ENCODE measurements around the gene PAX1. TPM values are rescaled to one million over a fixed set of nuclear protein-coding genes. Genes with fewer than 3 reads are reported as not detected.

PAX1 gene
- total RNA-seq, 1 donor from 2014 or later, result not detected

DNA sequence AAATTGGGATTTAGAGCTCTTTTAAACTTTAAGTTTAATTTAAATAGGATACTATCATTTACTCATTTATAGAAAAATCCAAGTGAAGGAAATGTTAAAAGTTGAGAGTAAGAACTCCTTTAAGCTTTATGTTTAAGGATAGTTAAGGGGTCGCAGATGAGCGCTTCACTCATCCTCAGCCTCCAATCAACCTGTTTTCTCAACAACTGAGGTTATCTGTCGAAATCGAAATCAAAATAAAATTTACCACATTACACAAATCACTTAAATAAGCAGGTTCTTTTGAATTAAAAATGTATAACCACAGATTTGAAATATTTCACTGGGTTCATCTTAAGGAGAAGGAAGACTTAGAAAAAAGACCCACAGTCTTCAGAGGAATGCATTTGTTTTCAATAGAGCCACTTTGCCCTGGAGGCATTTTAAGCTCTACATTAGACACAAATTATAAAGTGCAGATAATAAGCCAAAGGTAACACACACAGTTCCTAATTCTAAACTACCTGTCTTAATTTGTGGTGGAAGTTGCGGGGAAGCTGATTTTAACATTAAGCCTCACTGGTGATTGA is 5.5 kb downstream of the PAX1 start:
- Mint-ChIP-seq H3K4me3 (ENCODE audit: unreplicated experiment) (no peak overlapping the region), H3K9me3 (ENCODE audit: unreplicated experiment) (no peaks in the 10 kb centered on the region), H3K27me3 (ENCODE audit: unreplicated experiment) (peaks cover 36% of the 10 kb centered on the region), H3K27ac (ENCODE audit: unreplicated experiment) (no peak overlapping the region), H3K36me3 (ENCODE audit: low read depth, unreplicated experiment) (no peaks in the 10 kb centered on the region), H3K4me1 (ENCODE audit: unreplicated experiment) (peaks cover 36% of the 10 kb centered on the region)
- TF ChIP-seq, protein P1, sequence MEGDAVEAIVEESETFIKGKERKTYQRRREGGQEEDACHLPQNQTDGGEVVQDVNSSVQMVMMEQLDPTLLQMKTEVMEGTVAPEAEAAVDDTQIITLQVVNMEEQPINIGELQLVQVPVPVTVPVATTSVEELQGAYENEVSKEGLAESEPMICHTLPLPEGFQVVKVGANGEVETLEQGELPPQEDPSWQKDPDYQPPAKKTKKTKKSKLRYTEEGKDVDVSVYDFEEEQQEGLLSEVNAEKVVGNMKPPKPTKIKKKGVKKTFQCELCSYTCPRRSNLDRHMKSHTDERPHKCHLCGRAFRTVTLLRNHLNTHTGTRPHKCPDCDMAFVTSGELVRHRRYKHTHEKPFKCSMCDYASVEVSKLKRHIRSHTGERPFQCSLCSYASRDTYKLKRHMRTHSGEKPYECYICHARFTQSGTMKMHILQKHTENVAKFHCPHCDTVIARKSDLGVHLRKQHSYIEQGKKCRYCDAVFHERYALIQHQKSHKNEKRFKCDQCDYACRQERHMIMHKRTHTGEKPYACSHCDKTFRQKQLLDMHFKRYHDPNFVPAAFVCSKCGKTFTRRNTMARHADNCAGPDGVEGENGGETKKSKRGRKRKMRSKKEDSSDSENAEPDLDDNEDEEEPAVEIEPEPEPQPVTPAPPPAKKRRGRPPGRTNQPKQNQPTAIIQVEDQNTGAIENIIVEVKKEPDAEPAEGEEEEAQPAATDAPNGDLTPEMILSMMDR (IDR thresholded peaks at IDR 0.05; ENCODE audit: unreplicated experiment), result no peak
- no peak for DNase-seq (ENCODE audit: low spot score)

DNA sequence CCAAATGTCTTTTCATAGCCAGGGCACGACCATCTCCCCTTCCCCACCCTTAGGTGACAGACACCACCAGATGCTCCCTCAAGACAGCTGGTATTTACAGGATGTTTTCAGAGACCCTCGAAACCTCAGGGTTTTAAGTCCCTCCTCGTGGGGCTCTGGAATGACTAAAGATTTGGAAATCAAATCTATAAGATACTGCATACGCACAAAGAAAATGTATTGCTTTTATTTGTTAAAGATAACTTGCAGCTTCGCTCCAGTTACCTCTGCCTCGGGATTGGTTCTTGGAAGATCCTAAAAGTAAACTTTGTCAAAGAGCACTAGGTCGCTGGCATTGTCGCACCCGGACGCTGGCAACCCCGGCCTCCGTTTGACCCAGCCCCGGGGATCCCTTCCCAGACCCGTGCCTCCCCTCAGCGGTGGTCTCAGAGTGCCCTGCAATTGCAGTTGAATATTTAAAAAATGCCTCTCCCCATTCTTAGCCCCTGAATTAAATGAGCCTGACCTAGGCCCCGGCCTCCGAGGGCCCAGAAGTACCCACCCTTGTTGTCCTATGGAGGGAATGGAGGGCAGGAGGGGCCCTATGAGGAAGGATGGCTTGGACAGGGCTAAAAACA is 7.1 kb downstream of the PAX1 start:
- Mint-ChIP-seq H3K4me3 (ENCODE audit: unreplicated experiment) (no peak overlapping the region), H3K4me1 (ENCODE audit: unreplicated experiment) (peaks cover 39% of the 10 kb centered on the region), H3K36me3 (ENCODE audit: low read depth, unreplicated experiment) (no peaks in the 10 kb centered on the region), H3K27me3 (ENCODE audit: unreplicated experiment) (peaks cover 32% of the 10 kb centered on the region), H3K27ac (ENCODE audit: unreplicated experiment) (no peak overlapping the region), H3K9me3 (ENCODE audit: unreplicated experiment) (no peaks in the 10 kb centered on the region)
- TF ChIP-seq, protein P1 (IDR thresholded peaks at IDR 0.05; ENCODE audit: unreplicated experiment), result no peak
- DNase-seq (ENCODE audit: low spot score), result no peak

DNA sequence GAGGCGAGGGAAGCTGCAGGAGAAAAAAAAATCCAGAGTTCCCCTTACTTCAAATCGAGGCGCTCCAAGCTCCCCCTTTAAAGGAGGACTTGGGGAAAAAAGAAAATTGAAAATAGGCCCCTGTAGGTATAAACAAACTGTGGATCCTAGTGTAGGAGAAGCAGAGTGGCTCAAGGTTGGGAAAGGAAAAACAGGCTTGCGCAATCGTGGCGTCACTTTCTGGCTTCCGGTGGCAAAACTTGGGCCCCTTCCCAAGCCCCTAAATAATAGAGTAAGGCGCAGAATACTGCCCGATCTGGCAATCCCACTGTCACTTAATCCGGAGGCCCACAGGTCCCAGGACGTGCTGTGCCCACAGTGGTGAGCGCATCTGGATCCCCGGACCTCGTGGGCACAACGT is 8.0 kb downstream of the PAX1 start:
- no peak overlapping the region for H3K27ac Mint-ChIP-seq (ENCODE audit: unreplicated experiment)
- H3K4me1 Mint-ChIP-seq (ENCODE audit: unreplicated experiment), result peaks cover 33% of the 10 kb centered on the region
- DNase-seq (ENCODE audit: low spot score), result no peak
- no peaks in the 10 kb centered on the region for H3K9me3 Mint-ChIP-seq (ENCODE audit: unreplicated experiment)
- H3K27me3 Mint-ChIP-seq (ENCODE audit: unreplicated experiment), result peaks cover 28% of the 10 kb centered on the region
- TF ChIP-seq, protein P1 (IDR thresholded peaks at IDR 0.05; ENCODE audit: unreplicated experiment), result no peak
- no peak overlapping the region for H3K4me3 Mint-ChIP-seq (ENCODE audit: unreplicated experiment)
- H3K36me3 Mint-ChIP-seq (ENCODE audit: low read depth, unreplicated experiment), result no peaks in the 10 kb centered on the region

DNA sequence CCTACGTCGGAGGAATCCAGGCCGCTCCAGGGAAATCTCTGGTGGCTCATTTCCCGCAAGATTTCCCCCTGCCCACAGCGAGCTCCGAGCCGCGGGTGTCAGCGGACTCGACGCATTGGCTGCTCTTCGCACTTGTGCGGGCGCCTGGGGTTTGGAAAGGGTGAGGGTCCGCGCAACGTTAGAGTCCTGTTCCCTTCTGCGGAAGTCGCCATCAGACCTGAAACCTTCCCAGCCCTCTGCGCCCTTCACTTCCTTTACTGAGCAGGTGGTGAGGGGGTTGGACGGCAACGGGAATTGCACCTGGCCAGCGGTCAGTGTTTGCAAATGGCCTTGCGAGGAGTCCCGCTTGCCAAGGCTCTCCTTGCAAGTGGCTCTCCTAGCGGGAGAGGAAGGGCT is 8.4 kb downstream of the PAX1 start:
- Mint-ChIP-seq H3K27ac (ENCODE audit: unreplicated experiment) (no peak overlapping the region), H3K4me1 (ENCODE audit: unreplicated experiment) (peaks cover 33% of the 10 kb centered on the region), H3K4me3 (ENCODE audit: unreplicated experiment) (no peak overlapping the region), H3K36me3 (ENCODE audit: low read depth, unreplicated experiment) (no peaks in the 10 kb centered on the region), H3K9me3 (ENCODE audit: unreplicated experiment) (no peaks in the 10 kb centered on the region), H3K27me3 (ENCODE audit: unreplicated experiment) (peaks cover 24% of the 10 kb centered on the region)
- TF ChIP-seq, protein P1 (IDR thresholded peaks at IDR 0.05; ENCODE audit: unreplicated experiment), result no peak
- no peak for DNase-seq (ENCODE audit: low spot score)
